Measurements from ENCODE around the gene CPAMD8. TPM values are rescaled to one million over a fixed set of nuclear protein-coding genes. Genes with fewer than 3 reads are reported as not detected.

The CPAMD8 gene
- total and polyA plus RNA-seq, 2 experiments from 2014 or later, result 7.9 to 17.6 TPM

DNA sequence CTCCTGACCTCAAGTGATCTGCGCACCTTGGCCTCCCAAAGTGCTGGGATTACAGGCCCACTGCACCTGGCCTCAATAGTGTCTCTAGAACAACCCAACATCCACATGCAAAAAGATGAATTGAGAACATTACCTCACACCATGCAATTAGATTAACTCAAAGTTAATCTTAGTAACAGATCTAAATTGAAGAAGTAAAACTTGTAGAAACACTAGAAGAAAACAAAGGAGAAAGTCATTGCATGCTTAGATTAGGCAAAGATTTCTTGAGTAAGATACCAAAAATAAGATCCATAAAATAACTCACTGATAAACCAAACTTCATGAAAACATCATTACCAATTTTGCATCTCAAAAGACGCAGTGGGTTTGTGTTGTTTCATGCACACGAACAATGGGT lies 2.8 kb downstream of the CPAMD8 start:
- TF ChIP-seq EZH2phosphoT487 (IDR thresholded peaks at IDR 0.05; ENCODE audit: low read depth, severe bottlenecking, unreplicated experiment) (no peak), EZH2 (IDR thresholded peaks at IDR 0.05; ENCODE audit: borderline replicate concordance) (no peak)
- TF ChIP-seq, protein P1, sequence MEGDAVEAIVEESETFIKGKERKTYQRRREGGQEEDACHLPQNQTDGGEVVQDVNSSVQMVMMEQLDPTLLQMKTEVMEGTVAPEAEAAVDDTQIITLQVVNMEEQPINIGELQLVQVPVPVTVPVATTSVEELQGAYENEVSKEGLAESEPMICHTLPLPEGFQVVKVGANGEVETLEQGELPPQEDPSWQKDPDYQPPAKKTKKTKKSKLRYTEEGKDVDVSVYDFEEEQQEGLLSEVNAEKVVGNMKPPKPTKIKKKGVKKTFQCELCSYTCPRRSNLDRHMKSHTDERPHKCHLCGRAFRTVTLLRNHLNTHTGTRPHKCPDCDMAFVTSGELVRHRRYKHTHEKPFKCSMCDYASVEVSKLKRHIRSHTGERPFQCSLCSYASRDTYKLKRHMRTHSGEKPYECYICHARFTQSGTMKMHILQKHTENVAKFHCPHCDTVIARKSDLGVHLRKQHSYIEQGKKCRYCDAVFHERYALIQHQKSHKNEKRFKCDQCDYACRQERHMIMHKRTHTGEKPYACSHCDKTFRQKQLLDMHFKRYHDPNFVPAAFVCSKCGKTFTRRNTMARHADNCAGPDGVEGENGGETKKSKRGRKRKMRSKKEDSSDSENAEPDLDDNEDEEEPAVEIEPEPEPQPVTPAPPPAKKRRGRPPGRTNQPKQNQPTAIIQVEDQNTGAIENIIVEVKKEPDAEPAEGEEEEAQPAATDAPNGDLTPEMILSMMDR (IDR thresholded peaks at IDR 0.05; ENCODE audit: poor library complexity), result no peak
- Histone ChIP-seq H3K4me2 (no peak overlapping the region), H3K4me1 (ENCODE audit: insufficient read depth) (peaks cover 10% of the 10 kb centered on the region), H3K9me3 (ENCODE audit: low read depth) (no peaks in the 10 kb centered on the region), H3K79me2 (no peaks in the 10 kb centered on the region), H4K20me1 (ENCODE audit: insufficient read depth, poor library complexity, severe bottlenecking) (no peaks in the 10 kb centered on the region), H2AFZ (no peak overlapping the region), H3K27ac (no peak overlapping the region), H3K9me2 (replicated peaks; ENCODE audit: insufficient read depth) (no peaks in the 10 kb centered on the region), H3K36me3 (replicated peaks; ENCODE audit: insufficient read depth, low read depth) (no peaks in the 10 kb centered on the region), H3K4me3 (no peak overlapping the region), H3K27me3 (peaks cover 7% of the 10 kb centered on the region)
- no peak for DNase-seq (ENCODE audit: low spot score)
- WGBS (ENCODE audit: low lambda C conversion rate, missing lambda C conversion rate), result 96% methylated on average over 3 of the region's 3 CpGs

DNA sequence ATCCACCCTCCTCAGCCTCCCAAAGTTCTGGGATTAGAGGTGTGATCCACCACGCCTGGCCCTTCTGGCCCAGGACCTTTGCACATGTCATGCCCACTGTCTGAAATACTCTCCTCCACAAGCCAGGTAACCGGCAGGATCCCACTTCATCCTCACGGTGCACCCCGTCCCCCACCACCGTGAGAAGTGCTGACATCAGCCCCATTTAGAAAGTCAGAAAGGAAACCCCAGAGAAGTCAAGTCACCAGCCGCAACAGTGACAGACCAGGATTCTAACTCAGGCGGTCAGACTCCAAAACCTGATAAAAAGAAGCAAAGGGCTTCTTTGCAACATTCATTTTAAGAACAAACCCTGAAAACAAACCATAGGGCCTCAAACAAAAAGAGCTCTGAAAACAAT lies 3.9 kb downstream of the CPAMD8 start:
- DNase-seq (ENCODE audit: low spot score), result no peak
- no peaks in the 10 kb centered on the region for H3K9me3 ChIP-seq (ENCODE audit: low read depth)
- H4K20me1 ChIP-seq (ENCODE audit: insufficient read depth, poor library complexity, severe bottlenecking), result no peaks in the 10 kb centered on the region
- H2AFZ ChIP-seq, result no peak overlapping the region
- no peaks in the 10 kb centered on the region for H3K9me2 ChIP-seq (replicated peaks; ENCODE audit: insufficient read depth)
- no peak overlapping the region for H3K4me3 ChIP-seq
- H3K36me3 ChIP-seq (replicated peaks; ENCODE audit: insufficient read depth, low read depth), result no peaks in the 10 kb centered on the region
- H3K27me3 ChIP-seq, result peaks cover 7% of the 10 kb centered on the region
- 91% methylated on average over 7 of the region's 7 CpGs for WGBS (ENCODE audit: low lambda C conversion rate, missing lambda C conversion rate)
- H3K4me2 ChIP-seq, result no peak overlapping the region
- H3K79me2 ChIP-seq, result no peaks in the 10 kb centered on the region
- peaks cover 10% of the 10 kb centered on the region for H3K4me1 ChIP-seq (ENCODE audit: insufficient read depth)
- no peak overlapping the region for H3K27ac ChIP-seq
- TF ChIP-seq, protein P1 (IDR thresholded peaks at IDR 0.05; ENCODE audit: poor library complexity), result no peak
- TF ChIP-seq EZH2phosphoT487 (IDR thresholded peaks at IDR 0.05; ENCODE audit: low read depth, severe bottlenecking, unreplicated experiment) (no peak), EZH2 (IDR thresholded peaks at IDR 0.05; ENCODE audit: borderline replicate concordance) (no peak)

DNA sequence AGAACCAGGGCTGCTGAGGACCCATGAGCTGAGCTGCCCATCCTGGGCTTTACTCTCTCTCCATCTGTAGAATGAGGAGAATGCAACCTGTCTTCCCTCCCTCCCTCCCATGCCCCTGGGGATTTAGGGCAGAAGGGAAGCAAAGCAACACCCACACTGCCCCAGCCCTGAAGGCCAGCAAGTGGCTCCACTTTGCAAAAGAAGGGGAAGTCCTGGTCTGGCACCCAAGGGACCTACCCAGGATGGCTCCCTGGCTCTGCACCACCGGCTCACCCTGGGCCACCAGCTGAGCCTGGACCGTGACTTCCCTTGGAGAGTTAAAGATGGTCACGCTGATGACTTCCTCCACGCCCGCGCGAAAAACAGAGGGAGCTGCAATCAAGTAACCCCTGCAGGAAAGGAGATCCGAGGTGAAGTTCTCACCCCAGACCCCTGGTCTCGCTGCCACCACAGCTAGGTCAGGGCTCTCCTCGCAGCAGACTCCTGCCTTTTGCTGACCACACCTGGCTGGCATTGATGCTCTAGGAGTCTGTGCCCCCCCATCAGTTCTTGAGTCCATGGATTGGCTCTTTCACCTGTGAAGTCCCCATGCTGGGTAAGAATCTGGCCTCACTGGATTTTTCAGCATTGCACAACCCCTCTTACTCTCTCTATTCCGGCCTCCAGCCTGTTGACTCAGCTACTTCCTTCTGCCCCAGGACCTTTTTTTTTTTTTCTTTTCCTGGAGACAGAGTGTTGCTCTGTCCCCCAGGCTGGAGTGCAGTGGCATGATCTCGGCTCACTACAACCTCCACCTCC lies 4.6 kb downstream of the CPAMD8 start:
- H3K4me2 ChIP-seq, result no peak overlapping the region
- H3K9me2 ChIP-seq (replicated peaks; ENCODE audit: insufficient read depth), result no peaks in the 10 kb centered on the region
- TF ChIP-seq, protein P1 (IDR thresholded peaks at IDR 0.05; ENCODE audit: poor library complexity), result no peak
- no peak for TF ChIP-seq EZH2phosphoT487 (IDR thresholded peaks at IDR 0.05; ENCODE audit: low read depth, severe bottlenecking, unreplicated experiment)
- no peak for TF ChIP-seq EZH2 (IDR thresholded peaks at IDR 0.05; ENCODE audit: borderline replicate concordance)
- no peak overlapping the region for H3K4me3 ChIP-seq
- DNase-seq (ENCODE audit: low spot score), result no peak
- no peaks in the 10 kb centered on the region for H3K79me2 ChIP-seq
- 96% methylated on average over 12 of the region's 12 CpGs for WGBS (ENCODE audit: low lambda C conversion rate, missing lambda C conversion rate)
- no peaks in the 10 kb centered on the region for H4K20me1 ChIP-seq (ENCODE audit: insufficient read depth, poor library complexity, severe bottlenecking)
- H3K4me1 ChIP-seq (ENCODE audit: insufficient read depth), result peaks cover 5% of the 10 kb centered on the region
- H3K9me3 ChIP-seq (ENCODE audit: low read depth), result no peaks in the 10 kb centered on the region
- no peak overlapping the region for H3K27ac ChIP-seq
- no peaks in the 10 kb centered on the region for H3K36me3 ChIP-seq (replicated peaks; ENCODE audit: insufficient read depth, low read depth)
- no peak overlapping the region for H2AFZ ChIP-seq
- H3K27me3 ChIP-seq, result peaks cover 7% of the 10 kb centered on the region
